Nephron progenitor cell (in vitro differentiated cells): Measurements from ENCODE around the gene TRPC6.
"Not testable (repeated sequence)": the region's sequence is repeated elsewhere in the genome, so short reads cannot be mapped to it uniquely, and the experiment has no call there.

ENCODE experiments used
- DNase-seq: peaks from one replicate; pipeline ENCODE4 v3.0.0; 2021
- H3K27ac Mint-ChIP-seq: 2 replicates; pipeline ENCODE4 v1.8.0; 2021; ENCODE audit warnings: mild to moderate bottlenecking, moderate library complexity, mixed read lengths
- H3K27me3 Mint-ChIP-seq: 2 replicates; pipeline ENCODE4 v1.8.0; 2021; ENCODE audit warnings: mild to moderate bottlenecking, low read depth, mixed read lengths; ENCODE audit not compliant: poor library complexity
- H3K36me3 Mint-ChIP-seq: 2 replicates; pipeline ENCODE4 v1.8.0; 2021; ENCODE audit warnings: low read depth, mixed read lengths
- H3K4me1 Mint-ChIP-seq: 2 replicates; pipeline ENCODE4 v1.8.0; 2021; ENCODE audit warnings: mixed read lengths
- H3K4me3 Mint-ChIP-seq: 2 replicates; pipeline ENCODE4 v1.8.0; 2021; ENCODE audit warnings: mild to moderate bottlenecking, moderate library complexity, mixed read lengths
- H3K9me3 Mint-ChIP-seq: 2 replicates; pipeline ENCODE4 v1.8.0; 2021; ENCODE audit warnings: mild to moderate bottlenecking, moderate library complexity, mixed read lengths
- TF ChIP-seq, protein P1 (sequence below): fragments of 200-600 bp; sonication (generic); IDR thresholded peaks from 2 replicates; pipeline ENCODE4 v1.5.0; 2021; ENCODE audit warnings: antibody characterized with exemption

The TRPC6 gene

GRCh38 chr11:101476191-101476590 lies 107.6 kb downstream of the TRPC6 start:
- DNase-seq, result no peak
- Mint-ChIP-seq H3K9me3 (no peaks in the 10 kb centered on the region), H3K36me3 (no peaks in the 10 kb centered on the region), H3K4me1 (peaks cover 16% of the 10 kb centered on the region), H3K4me3 (no peak overlapping the region), H3K27me3 (no peaks in the 10 kb centered on the region), H3K27ac (no peak overlapping the region)
- TF ChIP-seq, protein P1, sequence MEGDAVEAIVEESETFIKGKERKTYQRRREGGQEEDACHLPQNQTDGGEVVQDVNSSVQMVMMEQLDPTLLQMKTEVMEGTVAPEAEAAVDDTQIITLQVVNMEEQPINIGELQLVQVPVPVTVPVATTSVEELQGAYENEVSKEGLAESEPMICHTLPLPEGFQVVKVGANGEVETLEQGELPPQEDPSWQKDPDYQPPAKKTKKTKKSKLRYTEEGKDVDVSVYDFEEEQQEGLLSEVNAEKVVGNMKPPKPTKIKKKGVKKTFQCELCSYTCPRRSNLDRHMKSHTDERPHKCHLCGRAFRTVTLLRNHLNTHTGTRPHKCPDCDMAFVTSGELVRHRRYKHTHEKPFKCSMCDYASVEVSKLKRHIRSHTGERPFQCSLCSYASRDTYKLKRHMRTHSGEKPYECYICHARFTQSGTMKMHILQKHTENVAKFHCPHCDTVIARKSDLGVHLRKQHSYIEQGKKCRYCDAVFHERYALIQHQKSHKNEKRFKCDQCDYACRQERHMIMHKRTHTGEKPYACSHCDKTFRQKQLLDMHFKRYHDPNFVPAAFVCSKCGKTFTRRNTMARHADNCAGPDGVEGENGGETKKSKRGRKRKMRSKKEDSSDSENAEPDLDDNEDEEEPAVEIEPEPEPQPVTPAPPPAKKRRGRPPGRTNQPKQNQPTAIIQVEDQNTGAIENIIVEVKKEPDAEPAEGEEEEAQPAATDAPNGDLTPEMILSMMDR, result no peak

DNA sequence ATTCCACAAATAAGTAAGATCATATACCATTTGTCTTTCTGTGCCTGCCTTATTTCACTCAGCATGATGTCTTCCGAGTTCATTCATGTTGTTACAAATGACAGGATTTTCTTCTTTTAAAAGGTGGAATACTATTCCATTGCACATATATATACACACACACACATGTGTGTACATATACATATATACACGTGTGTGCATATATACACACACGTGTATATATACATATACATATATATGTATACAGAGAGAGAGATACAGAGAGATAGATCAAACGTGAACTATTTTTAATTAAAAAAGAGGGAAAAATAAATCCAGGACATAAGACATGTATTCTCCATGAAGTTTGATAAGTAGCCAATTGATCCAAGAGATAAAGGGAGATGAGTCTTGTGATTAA lies 108.1 kb downstream of the TRPC6 start:
- H3K36me3 Mint-ChIP-seq, result no peaks in the 10 kb centered on the region
- peaks cover 16% of the 10 kb centered on the region for H3K4me1 Mint-ChIP-seq
- no peak overlapping the region for H3K27ac Mint-ChIP-seq
- H3K9me3 Mint-ChIP-seq, result no peaks in the 10 kb centered on the region
- no peaks in the 10 kb centered on the region for H3K27me3 Mint-ChIP-seq
- no peak overlapping the region for H3K4me3 Mint-ChIP-seq
- TF ChIP-seq, protein P1, result no peak
- no peak for DNase-seq

DNA sequence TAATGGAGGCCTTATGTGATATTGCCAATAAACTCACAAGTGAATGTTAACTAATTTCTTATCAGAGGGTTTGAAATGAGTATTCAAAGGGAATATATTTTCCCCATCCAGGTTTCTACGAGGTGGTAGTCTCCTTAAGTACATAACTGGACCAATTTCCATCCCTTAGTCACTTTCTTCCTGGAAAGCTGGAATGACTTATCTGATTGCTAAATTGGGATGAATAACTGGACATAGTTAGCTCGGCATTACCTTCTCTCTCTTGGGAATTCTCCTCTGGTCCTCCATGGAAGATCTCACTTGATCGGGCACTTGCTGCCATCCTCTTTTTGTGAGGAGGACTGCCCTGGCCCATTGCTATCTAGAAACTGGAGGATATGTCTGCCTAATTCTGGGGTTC lies 109.1 kb downstream of the TRPC6 start:
- no peak for DNase-seq
- Mint-ChIP-seq H3K36me3 (no peaks in the 10 kb centered on the region), H3K27ac (no peak overlapping the region), H3K4me1 (peaks cover 16% of the 10 kb centered on the region), H3K27me3 (no peaks in the 10 kb centered on the region), H3K4me3 (no peak overlapping the region), H3K9me3 (no peaks in the 10 kb centered on the region)
- TF ChIP-seq, protein P1, result no peak

GRCh38 chr11:101470881-101471520 lies 112.8 kb downstream of the TRPC6 start:
- peaks cover 13% of the 10 kb centered on the region for H3K4me1 Mint-ChIP-seq
- H3K36me3 Mint-ChIP-seq, result peaks cover under 1% of the 10 kb centered on the region
- no peak for DNase-seq
- H3K4me3 Mint-ChIP-seq, result no peak overlapping the region
- H3K27ac Mint-ChIP-seq, result no peak overlapping the region
- TF ChIP-seq, protein P1, result no peak
- peaks cover under 1% of the 10 kb centered on the region for H3K9me3 Mint-ChIP-seq
- H3K27me3 Mint-ChIP-seq, result no peaks in the 10 kb centered on the region

GRCh38 chr11:101470419-101470818 lies 113.4 kb downstream of the TRPC6 start:
- Mint-ChIP-seq H3K4me3 (no peak overlapping the region), H3K9me3 (peaks cover 4% of the 10 kb centered on the region), H3K4me1 (peaks cover 13% of the 10 kb centered on the region), H3K36me3 (peaks cover 6% of the 10 kb centered on the region), H3K27me3 (no peaks in the 10 kb centered on the region), H3K27ac (no peak overlapping the region)
- no peak for DNase-seq
- TF ChIP-seq, protein P1, result no peak

- Mint-ChIP-seq H3K4me1 (peaks cover 13% of the 10 kb centered on the region), H3K27ac (no peak overlapping the region), H3K27me3 (no peaks in the 10 kb centered on the region), H3K4me3 (no peak overlapping the region), H3K9me3 (peaks cover 28% of the 10 kb centered on the region), H3K36me3 (peaks cover 22% of the 10 kb centered on the region)
- TF ChIP-seq, protein P1, result no peak
- peak; percentile 12 for DNase-seq
Measured at GRCh38 chr11:101466352-101466751, 117.5 kb downstream of the TRPC6 start.

GRCh38 chr11:101464388-101464787 lies 119.4 kb downstream of the TRPC6 start:
- not testable (repeated sequence) for H3K27me3 Mint-ChIP-seq, H3K27ac Mint-ChIP-seq, DNase-seq, H3K4me3 Mint-ChIP-seq
- peaks cover 13% of the 10 kb centered on the region for H3K4me1 Mint-ChIP-seq
- H3K9me3 Mint-ChIP-seq, result peaks cover 28% of the 10 kb centered on the region
- peaks cover 27% of the 10 kb centered on the region for H3K36me3 Mint-ChIP-seq
